A204.1 (cell line): ENCODE data around the gene WDR44.
A peak's percentile ranks its signal among the peaks of the same experiment; 100 is the strongest.
"Not testable (repeated sequence)": the region's sequence is repeated elsewhere in the genome, so short reads cannot be mapped to it uniquely, and the experiment has no call there.

Experiments
- FAIRE-seq: peaks from 2 replicates; lab custom pipeline; 2012; peaks lifted over from hg19 to GRCh38; lab: Jason Lieb, UNC

WDR44 gene

GRCh38 chrX:118356154-118356701 is 10.3 kb downstream of the WDR44 start:
- FAIRE-seq, result no peak

GRCh38 chrX:118360429-118361125 is 14.7 kb downstream of the WDR44 start:
- FAIRE-seq, result no peak

- no peak for FAIRE-seq
Measured at GRCh38 chrX:118364261-118364660, 18.4 kb downstream of the WDR44 start.

GRCh38 chrX:118367338-118367737 is 21.4 kb downstream of the WDR44 start:
- FAIRE-seq, result no peak

- no peak for FAIRE-seq
Measured at GRCh38 chrX:118368398-118368797, 22.5 kb downstream of the WDR44 start.

GRCh38 chrX:118370921-118371624 is 25.2 kb downstream of the WDR44 start:
- FAIRE-seq, result no peak

- FAIRE-seq, result no peak
Measured at GRCh38 chrX:118373538-118373937, 27.6 kb downstream of the WDR44 start.

- FAIRE-seq, result no peak
Measured at GRCh38 chrX:118383120-118383519, 37.2 kb downstream of the WDR44 start.

GRCh38 chrX:118392716-118393115 is 46.8 kb downstream of the WDR44 start:
- no peak for FAIRE-seq

GRCh38 chrX:118396113-118396512 is 50.2 kb downstream of the WDR44 start:
- no peak for FAIRE-seq

GRCh38 chrX:118418811-118419251 is 72.9 kb downstream of the WDR44 start:
- no peak for FAIRE-seq

- no peak for FAIRE-seq
Measured at GRCh38 chrX:118420462-118420861, 74.6 kb downstream of the WDR44 start.

- no peak for FAIRE-seq
Measured at GRCh38 chrX:118423558-118423957, 77.7 kb downstream of the WDR44 start.

- FAIRE-seq, result no peak
Measured at GRCh38 chrX:118432799-118433198, 86.9 kb downstream of the WDR44 start.

GRCh38 chrX:118437283-118437682 is 91.4 kb downstream of the WDR44 start:
- no peak for FAIRE-seq

- no peak for FAIRE-seq
Measured at GRCh38 chrX:118448273-118448783, 102.4 kb downstream of the WDR44 start.

- no peak for FAIRE-seq
Measured at GRCh38 chrX:118455013-118455412, 109.1 kb downstream of the WDR44 start.

GRCh38 chrX:118459494-118459893 is 113.6 kb downstream of the WDR44 start:
- peak; percentile 68 for FAIRE-seq

- FAIRE-seq, result no peak
Measured at GRCh38 chrX:118464501-118464900, 118.6 kb downstream of the WDR44 start.

- FAIRE-seq, result no peak
Measured at GRCh38 chrX:118468122-118468521, 122.2 kb downstream of the WDR44 start.

GRCh38 chrX:118470721-118471347 is 124.9 kb downstream of the WDR44 start:
- FAIRE-seq, result not testable (repeated sequence)

- no peak for FAIRE-seq
Measured at GRCh38 chrX:118474586-118474985, 128.7 kb downstream of the WDR44 start.

- FAIRE-seq, result no peak
Measured at GRCh38 chrX:118475903-118476302, 130.0 kb downstream of the WDR44 start.
